HL-60 (cell line): ENCODE measurements around the gene AP4S1.

Experiments used
- GABPA ChIP-seq: IDR thresholded peaks from 2 replicates; pipeline ENCODE4 v1.6.1; 2012; ENCODE audit warnings: low read depth
- POLR2AphosphoS5 ChIP-seq: IDR thresholded peaks from 2 replicates; pipeline ENCODE4 v1.6.1; 2012; ENCODE audit warnings: low read depth
- TF ChIP-seq, protein P1 (sequence below): IDR thresholded peaks from 2 replicates; pipeline ENCODE4 v1.6.1; 2012; ENCODE audit warnings: low read depth; ENCODE audit not compliant: insufficient replicate concordance
- TF ChIP-seq, protein P2 (sequence below): IDR thresholded peaks from one replicate; pipeline ENCODE4 v1.5.1; 2011; ENCODE audit warnings: low read length, control low read depth, inconsistent platforms; ENCODE audit not compliant: insufficient read depth

DNA sequence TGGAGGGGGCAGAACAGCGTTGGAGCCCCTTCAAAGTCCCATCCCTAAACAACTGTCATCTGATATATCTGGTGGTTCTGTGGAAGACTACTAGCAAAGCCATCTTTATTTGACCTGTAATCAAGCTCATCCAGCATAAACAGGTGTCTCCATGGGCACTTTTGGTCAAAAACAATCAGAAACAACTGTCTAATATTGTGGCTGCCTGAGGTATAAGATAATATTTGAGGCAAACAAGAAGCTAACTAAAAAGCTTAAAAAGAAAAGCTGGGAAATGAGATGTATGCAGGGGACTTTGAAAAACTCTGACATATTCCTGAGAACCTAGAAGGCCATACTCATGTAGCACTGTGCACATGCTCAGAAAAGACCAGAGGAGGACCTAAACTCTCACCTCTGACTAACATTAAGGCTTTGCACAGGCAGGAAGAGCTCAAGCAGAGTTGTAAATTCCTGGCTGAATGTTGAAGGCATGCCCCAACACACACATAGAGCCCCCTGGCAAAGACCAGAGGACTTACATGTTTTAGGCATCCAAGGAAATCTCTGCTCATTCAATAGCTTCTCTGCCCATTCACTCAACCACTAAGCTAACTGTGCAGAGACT lies 27.2 kb upstream of the AP4S1 start:
- TF ChIP-seq, protein P1, sequence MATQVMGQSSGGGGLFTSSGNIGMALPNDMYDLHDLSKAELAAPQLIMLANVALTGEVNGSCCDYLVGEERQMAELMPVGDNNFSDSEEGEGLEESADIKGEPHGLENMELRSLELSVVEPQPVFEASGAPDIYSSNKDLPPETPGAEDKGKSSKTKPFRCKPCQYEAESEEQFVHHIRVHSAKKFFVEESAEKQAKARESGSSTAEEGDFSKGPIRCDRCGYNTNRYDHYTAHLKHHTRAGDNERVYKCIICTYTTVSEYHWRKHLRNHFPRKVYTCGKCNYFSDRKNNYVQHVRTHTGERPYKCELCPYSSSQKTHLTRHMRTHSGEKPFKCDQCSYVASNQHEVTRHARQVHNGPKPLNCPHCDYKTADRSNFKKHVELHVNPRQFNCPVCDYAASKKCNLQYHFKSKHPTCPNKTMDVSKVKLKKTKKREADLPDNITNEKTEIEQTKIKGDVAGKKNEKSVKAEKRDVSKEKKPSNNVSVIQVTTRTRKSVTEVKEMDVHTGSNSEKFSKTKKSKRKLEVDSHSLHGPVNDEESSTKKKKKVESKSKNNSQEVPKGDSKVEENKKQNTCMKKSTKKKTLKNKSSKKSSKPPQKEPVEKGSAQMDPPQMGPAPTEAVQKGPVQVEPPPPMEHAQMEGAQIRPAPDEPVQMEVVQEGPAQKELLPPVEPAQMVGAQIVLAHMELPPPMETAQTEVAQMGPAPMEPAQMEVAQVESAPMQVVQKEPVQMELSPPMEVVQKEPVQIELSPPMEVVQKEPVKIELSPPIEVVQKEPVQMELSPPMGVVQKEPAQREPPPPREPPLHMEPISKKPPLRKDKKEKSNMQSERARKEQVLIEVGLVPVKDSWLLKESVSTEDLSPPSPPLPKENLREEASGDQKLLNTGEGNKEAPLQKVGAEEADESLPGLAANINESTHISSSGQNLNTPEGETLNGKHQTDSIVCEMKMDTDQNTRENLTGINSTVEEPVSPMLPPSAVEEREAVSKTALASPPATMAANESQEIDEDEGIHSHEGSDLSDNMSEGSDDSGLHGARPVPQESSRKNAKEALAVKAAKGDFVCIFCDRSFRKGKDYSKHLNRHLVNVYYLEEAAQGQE, result no peak
- TF ChIP-seq, protein P2, sequence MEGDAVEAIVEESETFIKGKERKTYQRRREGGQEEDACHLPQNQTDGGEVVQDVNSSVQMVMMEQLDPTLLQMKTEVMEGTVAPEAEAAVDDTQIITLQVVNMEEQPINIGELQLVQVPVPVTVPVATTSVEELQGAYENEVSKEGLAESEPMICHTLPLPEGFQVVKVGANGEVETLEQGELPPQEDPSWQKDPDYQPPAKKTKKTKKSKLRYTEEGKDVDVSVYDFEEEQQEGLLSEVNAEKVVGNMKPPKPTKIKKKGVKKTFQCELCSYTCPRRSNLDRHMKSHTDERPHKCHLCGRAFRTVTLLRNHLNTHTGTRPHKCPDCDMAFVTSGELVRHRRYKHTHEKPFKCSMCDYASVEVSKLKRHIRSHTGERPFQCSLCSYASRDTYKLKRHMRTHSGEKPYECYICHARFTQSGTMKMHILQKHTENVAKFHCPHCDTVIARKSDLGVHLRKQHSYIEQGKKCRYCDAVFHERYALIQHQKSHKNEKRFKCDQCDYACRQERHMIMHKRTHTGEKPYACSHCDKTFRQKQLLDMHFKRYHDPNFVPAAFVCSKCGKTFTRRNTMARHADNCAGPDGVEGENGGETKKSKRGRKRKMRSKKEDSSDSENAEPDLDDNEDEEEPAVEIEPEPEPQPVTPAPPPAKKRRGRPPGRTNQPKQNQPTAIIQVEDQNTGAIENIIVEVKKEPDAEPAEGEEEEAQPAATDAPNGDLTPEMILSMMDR, result no peak
- no peak for TF ChIP-seq POLR2AphosphoS5
- TF ChIP-seq GABPA, result no peak
